Measurements from ENCODE around the gene FBXL17. TPM values are rescaled to one million over a fixed set of nuclear protein-coding genes. Genes with fewer than 3 reads are reported as not detected.
"Not testable (repeated sequence)": the region's sequence is repeated elsewhere in the genome, so short reads cannot be mapped to it uniquely, and the experiment has no call there.

The FBXL17 gene
- total RNA-seq, 1 experiment from 2014 or later: 7.8 TPM

DNA sequence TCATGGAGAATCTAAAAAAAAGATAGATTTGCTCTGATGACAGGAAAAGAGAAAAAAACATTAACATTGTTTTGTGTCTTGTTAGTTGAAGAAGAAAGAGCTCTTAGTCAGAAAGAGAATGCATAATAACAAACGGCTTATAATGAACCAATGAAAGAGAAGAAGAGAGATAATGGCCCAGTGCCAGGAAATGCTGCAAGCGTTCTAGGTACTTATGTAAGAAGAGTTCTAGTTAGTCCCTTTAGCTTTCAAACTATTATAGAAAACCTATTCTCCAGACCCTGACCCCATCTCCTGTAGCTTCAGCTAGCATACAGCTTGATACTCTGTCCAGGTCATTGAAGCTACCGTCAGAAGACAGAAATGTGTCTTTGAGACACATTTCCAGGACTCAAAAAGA is 70.2 kb downstream of the FBXL17 start:
- no peak for DNase-seq (ENCODE audit: low read depth)

GRCh38 chr5:108303611-108304010 is 78.3 kb downstream of the FBXL17 start:
- no peak for DNase-seq (ENCODE audit: low read depth)

DNA sequence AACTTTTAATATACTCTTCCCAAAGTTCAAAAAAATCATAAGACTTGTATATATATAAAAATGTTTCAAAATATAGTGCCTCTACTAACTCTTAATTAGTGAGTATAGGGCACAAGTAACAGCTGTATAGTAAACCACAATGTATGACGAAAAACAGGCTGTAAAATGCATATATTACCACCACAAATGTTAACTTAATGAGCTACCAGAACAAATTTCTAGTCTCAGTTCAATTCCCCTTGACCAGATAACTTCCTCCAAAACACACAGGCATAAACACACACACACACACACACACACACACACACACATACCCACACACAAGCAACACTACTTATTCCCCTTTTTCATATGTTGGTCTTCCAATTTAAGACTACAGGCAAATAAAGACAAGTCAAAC is 78.8 kb downstream of the FBXL17 start:
- no peak for DNase-seq (ENCODE audit: low read depth)

DNA sequence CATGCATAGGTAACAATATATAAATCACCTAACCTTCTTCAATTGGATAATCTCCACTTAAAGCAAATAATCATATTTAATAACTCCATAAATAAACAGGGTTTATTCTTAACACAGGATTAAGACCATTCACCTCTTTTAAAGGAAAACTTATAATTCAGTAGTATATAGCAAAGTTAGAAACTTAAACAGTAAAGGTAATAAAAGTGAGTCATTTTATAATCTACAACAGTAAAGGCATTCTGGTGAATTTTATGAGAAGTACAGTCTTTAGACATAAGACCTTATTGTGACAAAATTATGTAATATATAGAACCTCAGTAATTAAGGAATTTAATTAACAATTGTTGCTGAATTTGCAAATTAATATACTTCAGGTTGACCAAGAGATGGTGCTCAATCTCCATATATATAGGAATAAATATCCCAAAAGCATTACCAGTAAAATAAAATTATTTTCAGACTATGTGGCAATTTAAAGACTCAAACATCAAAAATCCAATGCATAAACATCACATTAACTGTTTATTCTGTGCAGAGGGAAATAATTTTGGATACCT is 84.8 kb downstream of the FBXL17 start:
- DNase-seq (ENCODE audit: low read depth): no peak

- DNase-seq (ENCODE audit: low read depth): no peak
Observed at GRCh38 chr5:108295578-108296368, 86.1 kb downstream of the FBXL17 start.

DNA sequence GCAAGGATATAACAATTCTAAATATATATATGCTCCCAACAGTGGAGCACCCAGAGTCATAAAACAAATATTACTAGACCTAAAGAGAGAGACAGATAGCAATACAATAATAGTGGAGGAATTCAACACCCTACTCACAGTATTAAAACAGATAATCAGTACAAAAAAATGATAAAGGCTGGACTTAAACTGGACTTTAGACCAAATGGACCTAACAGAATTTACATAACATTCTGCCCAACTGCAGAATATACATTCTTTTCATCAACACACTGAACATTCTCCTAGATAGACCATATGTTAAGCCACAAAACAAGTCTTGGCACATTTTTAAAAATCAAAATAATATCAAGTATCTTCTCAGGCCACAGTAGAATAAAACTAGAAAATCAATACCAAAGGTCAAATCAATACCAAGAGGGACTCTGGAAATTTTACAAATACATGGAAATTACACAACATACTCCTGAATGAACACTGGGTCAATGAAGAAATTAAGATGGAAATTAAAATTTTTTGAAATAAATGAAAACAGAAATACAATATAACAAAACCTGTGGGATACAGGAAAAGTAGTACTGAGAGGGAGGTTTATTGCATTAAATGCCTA is 100.8 kb downstream of the FBXL17 start:
- DNase-seq (ENCODE audit: low read depth): no peak

GRCh38 chr5:108280248-108280647 is 101.7 kb downstream of the FBXL17 start:
- no peak for DNase-seq (ENCODE audit: low read depth)

- DNase-seq (ENCODE audit: low read depth): no peak
Observed at GRCh38 chr5:108278285-108279240, 103.3 kb downstream of the FBXL17 start.

DNA sequence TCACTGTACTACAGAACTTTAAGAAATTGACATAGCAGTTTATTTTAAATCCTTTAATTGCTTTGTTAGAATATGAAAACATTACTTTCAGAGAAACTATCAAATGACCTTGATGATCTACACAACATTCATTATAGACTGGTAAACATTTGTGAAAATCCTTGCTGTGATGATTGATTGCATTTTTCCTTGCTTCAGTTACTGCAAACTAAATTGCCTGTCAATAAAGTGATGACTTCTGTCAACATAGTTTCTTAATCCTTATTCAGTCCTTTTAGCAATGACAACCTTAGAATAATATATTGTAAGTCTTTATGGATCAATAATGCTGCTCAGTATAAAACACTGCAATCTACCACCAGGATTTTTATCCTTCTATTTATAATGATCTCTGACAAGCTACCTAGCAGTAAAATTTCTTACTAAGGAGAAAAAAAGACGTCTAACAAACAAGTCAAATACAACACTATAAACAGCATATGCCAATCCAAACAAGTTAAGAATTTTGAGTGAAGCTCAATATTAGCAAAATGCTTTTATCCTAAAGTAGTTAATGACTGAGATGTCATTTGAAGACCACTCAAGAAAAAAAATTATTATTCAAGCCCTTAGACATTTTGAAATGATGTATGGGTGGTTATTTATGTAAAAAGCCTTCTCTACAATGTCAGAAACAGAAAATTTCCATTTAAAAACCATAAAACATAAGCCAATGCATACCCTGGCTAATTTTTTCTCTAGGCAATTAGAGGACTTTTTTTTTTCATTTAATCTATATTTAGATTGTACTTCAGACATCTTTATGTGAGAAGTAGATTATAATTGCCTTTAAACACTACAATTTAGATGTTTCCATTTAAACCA is 105.5 kb downstream of the FBXL17 start:
- DNase-seq (ENCODE audit: low read depth): no peak

GRCh38 chr5:108274080-108274479 is 107.8 kb downstream of the FBXL17 start:
- not testable (repeated sequence) for DNase-seq (ENCODE audit: low read depth)

GRCh38 chr5:108271127-108271526 is 110.8 kb downstream of the FBXL17 start:
- DNase-seq (ENCODE audit: low read depth): no peak

GRCh38 chr5:108266242-108266641 is 115.7 kb downstream of the FBXL17 start:
- peak; percentile 20 for DNase-seq (ENCODE audit: low read depth)

- DNase-seq (ENCODE audit: low read depth): no peak
Observed at GRCh38 chr5:108264533-108264932, 117.4 kb downstream of the FBXL17 start.

- no peak for DNase-seq (ENCODE audit: low read depth)
Observed at GRCh38 chr5:108263338-108263737, 118.6 kb downstream of the FBXL17 start.

GRCh38 chr5:108260858-108261170 is 121.1 kb downstream of the FBXL17 start:
- DNase-seq (ENCODE audit: low read depth): no peak

DNA sequence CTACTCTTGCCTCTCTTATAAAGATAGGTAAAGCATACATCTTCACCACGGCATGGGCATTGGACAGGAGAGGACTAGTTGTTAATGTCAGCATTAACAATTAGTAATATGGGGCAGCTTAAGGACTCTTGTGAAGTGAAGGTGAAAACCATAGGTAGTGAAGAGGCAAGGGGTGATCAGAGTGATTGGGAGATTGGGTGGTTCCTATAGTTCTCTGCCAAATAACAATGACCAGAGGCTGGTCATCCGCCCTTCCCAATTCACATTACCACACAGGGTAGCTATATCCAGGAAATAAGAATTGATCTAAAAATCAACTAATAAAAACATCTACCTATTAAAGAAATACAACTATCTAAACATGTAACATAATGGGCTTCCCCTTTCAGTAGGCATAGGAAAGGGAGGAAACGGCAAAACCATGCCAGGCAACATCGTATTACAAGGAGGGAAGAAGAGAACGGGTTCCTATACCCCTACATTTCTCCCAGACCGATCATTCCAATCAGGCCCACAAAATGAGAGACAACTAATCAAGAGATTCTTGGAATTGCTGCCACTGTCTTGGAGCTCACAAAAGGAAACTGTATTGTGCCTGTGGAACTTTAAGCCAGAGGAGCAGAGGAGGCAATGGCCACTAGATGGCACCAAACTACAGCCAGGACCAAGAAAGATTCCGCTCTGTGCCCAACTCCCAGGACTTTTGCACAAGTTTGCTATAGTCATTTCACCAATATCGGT is 121.6 kb downstream of the FBXL17 start:
- DNase-seq (ENCODE audit: low read depth): peak; percentile 76

- no peak for DNase-seq (ENCODE audit: low read depth)
Observed at GRCh38 chr5:108259306-108259705, 122.6 kb downstream of the FBXL17 start.

- no peak for DNase-seq (ENCODE audit: low read depth)
Observed at GRCh38 chr5:108257996-108258395, 123.9 kb downstream of the FBXL17 start.

- DNase-seq (ENCODE audit: low read depth): no peak
Observed at GRCh38 chr5:108255468-108255867, 126.4 kb downstream of the FBXL17 start.

- no peak for DNase-seq (ENCODE audit: low read depth)
Observed at GRCh38 chr5:108251350-108251749, 130.5 kb downstream of the FBXL17 start.
